ENCODE data around the gene ATG7.

Gene ATG7

DNA sequence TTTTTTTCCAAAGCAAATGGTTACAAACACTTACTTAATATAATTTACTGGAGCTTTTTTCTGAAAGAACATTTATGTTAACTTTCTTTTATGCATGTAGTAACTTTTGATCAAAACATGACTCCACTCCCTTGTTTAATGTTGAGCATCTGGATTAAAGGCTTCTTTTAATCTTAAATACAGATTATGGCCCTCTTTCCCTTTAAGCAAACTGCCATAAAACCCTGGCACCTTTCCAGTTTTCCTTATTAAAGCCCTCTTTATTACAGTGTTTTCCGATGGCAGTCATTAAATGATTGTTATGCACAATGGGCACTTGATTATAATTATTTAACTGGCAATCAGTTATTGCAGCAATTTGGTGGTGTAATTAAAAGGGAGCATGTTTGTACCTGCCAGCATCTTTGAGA is 204.5 kb downstream of the ATG7 start:
- Histone ChIP-seq H3K4me3 (replicated peaks; ENCODE audit: insufficient read depth, low read length) (no peak overlapping the region), H3K27me3 (ENCODE audit: insufficient read depth, poor library complexity, severe bottlenecking) (no peaks in the 10 kb centered on the region), H3K27ac (replicated peaks) (no peak overlapping the region)
- no peak for TF ChIP-seq GABPA (IDR thresholded peaks at IDR 0.05; ENCODE audit: low read depth)
- no peak for TF ChIP-seq POLR2AphosphoS5 (IDR thresholded peaks at IDR 0.05; ENCODE audit: low read depth)
- TF ChIP-seq CTCF (IDR thresholded peaks at IDR 0.05; ENCODE audit: insufficient read depth, low read length) = no peak
- TF ChIP-seq SPI1 (IDR thresholded peaks at IDR 0.05; ENCODE audit: borderline replicate concordance, low read depth) = no peak
- TF ChIP-seq, protein P1, sequence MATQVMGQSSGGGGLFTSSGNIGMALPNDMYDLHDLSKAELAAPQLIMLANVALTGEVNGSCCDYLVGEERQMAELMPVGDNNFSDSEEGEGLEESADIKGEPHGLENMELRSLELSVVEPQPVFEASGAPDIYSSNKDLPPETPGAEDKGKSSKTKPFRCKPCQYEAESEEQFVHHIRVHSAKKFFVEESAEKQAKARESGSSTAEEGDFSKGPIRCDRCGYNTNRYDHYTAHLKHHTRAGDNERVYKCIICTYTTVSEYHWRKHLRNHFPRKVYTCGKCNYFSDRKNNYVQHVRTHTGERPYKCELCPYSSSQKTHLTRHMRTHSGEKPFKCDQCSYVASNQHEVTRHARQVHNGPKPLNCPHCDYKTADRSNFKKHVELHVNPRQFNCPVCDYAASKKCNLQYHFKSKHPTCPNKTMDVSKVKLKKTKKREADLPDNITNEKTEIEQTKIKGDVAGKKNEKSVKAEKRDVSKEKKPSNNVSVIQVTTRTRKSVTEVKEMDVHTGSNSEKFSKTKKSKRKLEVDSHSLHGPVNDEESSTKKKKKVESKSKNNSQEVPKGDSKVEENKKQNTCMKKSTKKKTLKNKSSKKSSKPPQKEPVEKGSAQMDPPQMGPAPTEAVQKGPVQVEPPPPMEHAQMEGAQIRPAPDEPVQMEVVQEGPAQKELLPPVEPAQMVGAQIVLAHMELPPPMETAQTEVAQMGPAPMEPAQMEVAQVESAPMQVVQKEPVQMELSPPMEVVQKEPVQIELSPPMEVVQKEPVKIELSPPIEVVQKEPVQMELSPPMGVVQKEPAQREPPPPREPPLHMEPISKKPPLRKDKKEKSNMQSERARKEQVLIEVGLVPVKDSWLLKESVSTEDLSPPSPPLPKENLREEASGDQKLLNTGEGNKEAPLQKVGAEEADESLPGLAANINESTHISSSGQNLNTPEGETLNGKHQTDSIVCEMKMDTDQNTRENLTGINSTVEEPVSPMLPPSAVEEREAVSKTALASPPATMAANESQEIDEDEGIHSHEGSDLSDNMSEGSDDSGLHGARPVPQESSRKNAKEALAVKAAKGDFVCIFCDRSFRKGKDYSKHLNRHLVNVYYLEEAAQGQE (IDR thresholded peaks at IDR 0.05; ENCODE audit: insufficient replicate concordance, low read depth) = no peak
- DNase-seq (ENCODE audit: low read depth in 1 of 2, low spot score in 1 of 2) = no peak

DNA sequence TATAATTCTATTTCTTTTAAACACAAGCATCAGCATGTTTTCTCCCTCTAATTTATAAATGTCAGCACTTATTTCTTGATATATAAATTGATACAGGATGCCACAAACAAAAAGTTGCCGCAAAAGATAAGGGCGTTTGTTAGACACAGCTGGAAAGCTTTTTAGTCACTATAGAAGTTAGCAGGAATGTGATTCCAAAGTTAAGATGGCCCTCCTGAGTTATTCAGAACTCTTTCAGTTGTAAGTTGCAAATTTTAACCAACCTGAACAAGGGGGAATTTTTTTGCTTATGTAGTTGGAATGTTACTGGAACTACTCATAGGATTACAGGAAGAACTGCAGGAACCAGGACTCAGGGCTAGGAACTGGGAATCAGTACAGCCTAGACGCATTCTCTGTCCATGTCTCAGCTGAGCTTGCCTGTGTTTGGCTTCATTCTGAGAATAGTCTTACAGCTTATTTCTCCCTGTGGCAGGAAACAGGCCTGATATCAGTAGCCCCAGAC is 205.3 kb downstream of the ATG7 start:
- Histone ChIP-seq H3K27me3 (ENCODE audit: insufficient read depth, poor library complexity, severe bottlenecking) (no peaks in the 10 kb centered on the region), H3K27ac (replicated peaks) (no peak overlapping the region), H3K4me3 (replicated peaks; ENCODE audit: insufficient read depth, low read length) (no peak overlapping the region)
- TF ChIP-seq CTCF (IDR thresholded peaks at IDR 0.05; ENCODE audit: insufficient read depth, low read length) (no peak), SPI1 (IDR thresholded peaks at IDR 0.05; ENCODE audit: borderline replicate concordance, low read depth) (no peak), POLR2AphosphoS5 (IDR thresholded peaks at IDR 0.05; ENCODE audit: low read depth) (no peak), GABPA (IDR thresholded peaks at IDR 0.05; ENCODE audit: low read depth) (no peak)
- TF ChIP-seq, protein P1 (IDR thresholded peaks at IDR 0.05; ENCODE audit: insufficient replicate concordance, low read depth) = no peak
- no peak for DNase-seq (ENCODE audit: low read depth in 1 of 2, low spot score in 1 of 2)

- no peak for DNase-seq (ENCODE audit: low read depth in 1 of 2, low spot score in 1 of 2)
- Histone ChIP-seq H3K4me3 (replicated peaks; ENCODE audit: insufficient read depth, low read length) (no peak overlapping the region), H3K27ac (replicated peaks) (no peak overlapping the region), H3K27me3 (ENCODE audit: insufficient read depth, poor library complexity, severe bottlenecking) (no peaks in the 10 kb centered on the region)
- TF ChIP-seq, protein P1 (IDR thresholded peaks at IDR 0.05; ENCODE audit: insufficient replicate concordance, low read depth) = no peak
- no peak for TF ChIP-seq SPI1 (IDR thresholded peaks at IDR 0.05; ENCODE audit: borderline replicate concordance, low read depth)
- no peak for TF ChIP-seq CTCF (IDR thresholded peaks at IDR 0.05; ENCODE audit: insufficient read depth, low read length)
- TF ChIP-seq GABPA (IDR thresholded peaks at IDR 0.05; ENCODE audit: low read depth) = no peak
- TF ChIP-seq POLR2AphosphoS5 (IDR thresholded peaks at IDR 0.05; ENCODE audit: low read depth) = no peak
Observed at GRCh38 chr3:11478167-11478566, 206.0 kb downstream of the ATG7 start.

All from HL-60 (cell line).